Gastrocnemius medialis (tissue), 4 donors: ENCODE data around the gene OBP2A.

Experiments
- POLR2A ChIP-seq, 2 donors: fragments of 450-650 bp; IDR thresholded peaks; one replicate each; pipeline ENCODE4 v1.6.1; 2017; ENCODE audit warnings: antibody characterized with exemption in 2 of 2, mild to moderate bottlenecking in 2 of 2, moderate library complexity in 2 of 2
- TF ChIP-seq, protein P1 (sequence below), 5 experiments: fragments of 450-650 bp in 3 of 5; fragments of 200-600 bp in 2 of 5; sonication (generic) in 2 of 5; IDR thresholded peaks in 4 of 5; conservative IDR thresholded peaks in 1 of 5; 1 replicate in 4 of 5; 2 replicates in 1 of 5; pipeline ENCODE4 v1.5.1; 2016 to 2019; ENCODE audit warnings: antibody characterized with exemption in 5 of 5, mild to moderate bottlenecking in 3 of 5, moderate library complexity in 3 of 5

DNA sequence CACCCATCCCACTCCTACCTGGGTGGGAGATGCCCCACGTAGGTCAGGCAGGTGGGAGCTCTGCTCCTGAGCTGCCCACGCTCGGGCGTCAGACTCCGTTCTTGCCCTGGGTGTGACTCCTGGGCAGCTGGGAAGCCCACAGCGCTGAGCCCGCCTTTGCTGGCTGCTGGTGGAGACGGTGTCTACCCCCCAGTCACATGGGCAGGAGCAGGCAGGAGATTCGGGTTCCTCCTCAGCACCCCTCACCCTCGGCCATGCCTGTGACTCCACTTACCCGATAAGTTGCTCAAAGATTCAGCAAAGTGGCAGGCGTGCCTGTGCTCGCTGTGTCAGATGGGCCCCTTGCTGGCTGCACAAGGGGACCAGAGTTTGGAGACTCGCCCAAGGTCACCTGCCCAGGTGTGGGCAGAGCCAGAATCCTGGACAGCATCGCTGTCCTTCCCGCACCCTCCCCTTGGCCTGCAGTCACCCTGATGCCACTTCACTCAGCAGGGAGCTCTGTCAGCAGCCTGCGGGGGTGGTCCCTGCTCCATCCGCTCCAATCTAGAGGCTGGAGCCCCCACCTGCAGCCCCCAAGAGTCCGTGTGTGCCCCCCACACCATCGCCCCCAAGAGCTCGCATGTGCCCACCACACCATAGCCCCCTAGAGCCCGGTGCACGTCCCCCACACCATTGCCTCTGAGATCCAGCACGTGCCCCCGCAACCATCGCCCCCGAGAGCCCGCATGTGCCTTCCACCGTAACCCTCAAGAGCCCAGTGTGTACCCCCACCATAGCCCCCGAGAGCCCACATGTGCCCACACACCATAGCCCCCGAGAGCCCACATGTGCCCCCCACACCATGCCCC, 20.5 kb upstream of the OBP2A start:
- TF ChIP-seq, protein P1, sequence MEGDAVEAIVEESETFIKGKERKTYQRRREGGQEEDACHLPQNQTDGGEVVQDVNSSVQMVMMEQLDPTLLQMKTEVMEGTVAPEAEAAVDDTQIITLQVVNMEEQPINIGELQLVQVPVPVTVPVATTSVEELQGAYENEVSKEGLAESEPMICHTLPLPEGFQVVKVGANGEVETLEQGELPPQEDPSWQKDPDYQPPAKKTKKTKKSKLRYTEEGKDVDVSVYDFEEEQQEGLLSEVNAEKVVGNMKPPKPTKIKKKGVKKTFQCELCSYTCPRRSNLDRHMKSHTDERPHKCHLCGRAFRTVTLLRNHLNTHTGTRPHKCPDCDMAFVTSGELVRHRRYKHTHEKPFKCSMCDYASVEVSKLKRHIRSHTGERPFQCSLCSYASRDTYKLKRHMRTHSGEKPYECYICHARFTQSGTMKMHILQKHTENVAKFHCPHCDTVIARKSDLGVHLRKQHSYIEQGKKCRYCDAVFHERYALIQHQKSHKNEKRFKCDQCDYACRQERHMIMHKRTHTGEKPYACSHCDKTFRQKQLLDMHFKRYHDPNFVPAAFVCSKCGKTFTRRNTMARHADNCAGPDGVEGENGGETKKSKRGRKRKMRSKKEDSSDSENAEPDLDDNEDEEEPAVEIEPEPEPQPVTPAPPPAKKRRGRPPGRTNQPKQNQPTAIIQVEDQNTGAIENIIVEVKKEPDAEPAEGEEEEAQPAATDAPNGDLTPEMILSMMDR (IDR thresholded peaks at IDR 0.05 in 4 of 5, conservative IDR thresholded peaks at IDR 0.05 in 1 of 5) = no peak
- no peak for TF ChIP-seq POLR2A (IDR thresholded peaks at IDR 0.05)
